ENCODE data around the gene TXNDC2. TPM values are rescaled to one million over a fixed set of nuclear protein-coding genes. Genes with fewer than 3 reads are reported as not detected.
A peak's percentile ranks its signal among the peaks of the same experiment; 100 is the strongest.

The TXNDC2 gene
- total and polyA plus RNA-seq, 9 of the 15 experiments (the other 6 are each of a cell fraction or from before 2014, with no cell fraction given), result 1.2 to 4.9 (median 2.3) TPM

DNA sequence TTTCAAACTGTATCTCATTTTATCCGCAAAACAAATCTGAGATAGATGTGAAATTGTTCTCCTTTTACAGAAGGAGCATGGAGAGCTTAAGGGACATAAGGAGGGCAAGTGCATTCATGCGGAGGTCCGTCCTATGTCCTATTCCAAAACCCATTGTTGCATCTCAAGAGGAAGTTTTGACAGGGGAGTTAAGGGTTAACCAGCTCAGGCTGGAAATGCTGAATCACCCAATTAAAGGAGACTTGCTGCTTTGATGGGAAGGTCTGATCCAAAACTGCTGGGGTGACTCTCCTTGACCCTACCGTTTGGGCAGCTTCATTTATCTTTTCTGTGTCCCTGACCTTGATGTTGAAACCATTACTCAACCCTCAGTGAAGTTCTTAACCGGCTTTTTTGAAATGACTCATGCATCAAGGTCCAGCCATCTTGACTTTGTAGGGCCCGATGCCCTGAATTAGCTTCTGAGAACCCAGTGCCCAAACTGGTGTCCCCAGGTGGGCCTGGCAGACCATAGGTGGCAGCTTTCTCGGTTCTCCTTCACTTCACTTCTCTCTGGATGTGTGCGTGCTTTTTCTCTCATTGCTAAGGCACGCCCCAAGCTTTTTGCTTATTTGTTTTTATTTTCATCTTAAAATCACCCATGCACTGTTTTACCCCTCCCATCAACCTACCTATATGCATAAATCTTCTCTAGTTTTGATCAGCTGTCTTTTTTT, 15.9 kb upstream of the TXNDC2 start (continued):
- TF ChIP-seq, protein P1, sequence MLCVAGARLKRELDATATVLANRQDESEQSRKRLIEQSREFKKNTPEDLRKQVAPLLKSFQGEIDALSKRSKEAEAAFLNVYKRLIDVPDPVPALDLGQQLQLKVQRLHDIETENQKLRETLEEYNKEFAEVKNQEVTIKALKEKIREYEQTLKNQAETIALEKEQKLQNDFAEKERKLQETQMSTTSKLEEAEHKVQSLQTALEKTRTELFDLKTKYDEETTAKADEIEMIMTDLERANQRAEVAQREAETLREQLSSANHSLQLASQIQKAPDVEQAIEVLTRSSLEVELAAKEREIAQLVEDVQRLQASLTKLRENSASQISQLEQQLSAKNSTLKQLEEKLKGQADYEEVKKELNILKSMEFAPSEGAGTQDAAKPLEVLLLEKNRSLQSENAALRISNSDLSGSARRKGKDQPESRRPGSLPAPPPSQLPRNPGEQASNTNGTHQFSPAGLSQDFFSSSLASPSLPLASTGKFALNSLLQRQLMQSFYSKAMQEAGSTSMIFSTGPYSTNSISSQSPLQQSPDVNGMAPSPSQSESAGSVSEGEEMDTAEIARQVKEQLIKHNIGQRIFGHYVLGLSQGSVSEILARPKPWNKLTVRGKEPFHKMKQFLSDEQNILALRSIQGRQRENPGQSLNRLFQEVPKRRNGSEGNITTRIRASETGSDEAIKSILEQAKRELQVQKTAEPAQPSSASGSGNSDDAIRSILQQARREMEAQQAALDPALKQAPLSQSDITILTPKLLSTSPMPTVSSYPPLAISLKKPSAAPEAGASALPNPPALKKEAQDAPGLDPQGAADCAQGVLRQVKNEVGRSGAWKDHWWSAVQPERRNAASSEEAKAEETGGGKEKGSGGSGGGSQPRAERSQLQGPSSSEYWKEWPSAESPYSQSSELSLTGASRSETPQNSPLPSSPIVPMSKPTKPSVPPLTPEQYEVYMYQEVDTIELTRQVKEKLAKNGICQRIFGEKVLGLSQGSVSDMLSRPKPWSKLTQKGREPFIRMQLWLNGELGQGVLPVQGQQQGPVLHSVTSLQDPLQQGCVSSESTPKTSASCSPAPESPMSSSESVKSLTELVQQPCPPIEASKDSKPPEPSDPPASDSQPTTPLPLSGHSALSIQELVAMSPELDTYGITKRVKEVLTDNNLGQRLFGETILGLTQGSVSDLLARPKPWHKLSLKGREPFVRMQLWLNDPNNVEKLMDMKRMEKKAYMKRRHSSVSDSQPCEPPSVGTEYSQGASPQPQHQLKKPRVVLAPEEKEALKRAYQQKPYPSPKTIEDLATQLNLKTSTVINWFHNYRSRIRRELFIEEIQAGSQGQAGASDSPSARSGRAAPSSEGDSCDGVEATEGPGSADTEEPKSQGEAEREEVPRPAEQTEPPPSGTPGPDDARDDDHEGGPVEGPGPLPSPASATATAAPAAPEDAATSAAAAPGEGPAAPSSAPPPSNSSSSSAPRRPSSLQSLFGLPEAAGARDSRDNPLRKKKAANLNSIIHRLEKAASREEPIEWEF (CRISPR knock-in tag; IDR thresholded peaks at IDR 0.05), result peak; percentile 57; the same call in 1 of the 2 replicates
- peak; percentile 59; the same call in 1 of the 2 replicates for TF ChIP-seq XRCC5 (IDR thresholded peaks at IDR 0.05; ENCODE audit: low read depth, low read length)
- 0 out of 2 replicates have a peak, but pooled peaks have one; percentile 25 for TF ChIP-seq RFX7 (CRISPR knock-in tag; IDR thresholded peaks at IDR 0.05)
- peak; percentile 96 for TF ChIP-seq ZNF644 (tag; IDR thresholded peaks at IDR 0.05; ENCODE audit: low read depth)
- no peak for TF ChIP-seq PPARD (CRISPR knock-in tag; IDR thresholded peaks at IDR 0.05)
- TF ChIP-seq, protein P2, sequence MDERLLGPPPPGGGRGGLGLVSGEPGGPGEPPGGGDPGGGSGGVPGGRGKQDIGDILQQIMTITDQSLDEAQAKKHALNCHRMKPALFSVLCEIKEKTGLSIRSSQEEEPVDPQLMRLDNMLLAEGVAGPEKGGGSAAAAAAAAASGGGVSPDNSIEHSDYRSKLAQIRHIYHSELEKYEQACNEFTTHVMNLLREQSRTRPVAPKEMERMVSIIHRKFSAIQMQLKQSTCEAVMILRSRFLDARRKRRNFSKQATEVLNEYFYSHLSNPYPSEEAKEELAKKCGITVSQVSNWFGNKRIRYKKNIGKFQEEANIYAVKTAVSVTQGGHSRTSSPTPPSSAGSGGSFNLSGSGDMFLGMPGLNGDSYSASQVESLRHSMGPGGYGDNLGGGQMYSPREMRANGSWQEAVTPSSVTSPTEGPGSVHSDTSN (CRISPR knock-in tag; IDR thresholded peaks at IDR 0.05; ENCODE audit: low read depth), result no peak
- TF ChIP-seq, protein P2 (tag; conservative IDR thresholded peaks at IDR 0.05; ENCODE audit: low read depth), result peak; percentile 99
- TF ChIP-seq, protein P3, sequence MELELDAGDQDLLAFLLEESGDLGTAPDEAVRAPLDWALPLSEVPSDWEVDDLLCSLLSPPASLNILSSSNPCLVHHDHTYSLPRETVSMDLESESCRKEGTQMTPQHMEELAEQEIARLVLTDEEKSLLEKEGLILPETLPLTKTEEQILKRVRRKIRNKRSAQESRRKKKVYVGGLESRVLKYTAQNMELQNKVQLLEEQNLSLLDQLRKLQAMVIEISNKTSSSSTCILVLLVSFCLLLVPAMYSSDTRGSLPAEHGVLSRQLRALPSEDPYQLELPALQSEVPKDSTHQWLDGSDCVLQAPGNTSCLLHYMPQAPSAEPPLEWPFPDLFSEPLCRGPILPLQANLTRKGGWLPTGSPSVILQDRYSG (tag; conservative IDR thresholded peaks at IDR 0.05; ENCODE audit: low read depth), result peak; percentile 90
- peak; percentile 95 for TF ChIP-seq NFATC3 (IDR thresholded peaks at IDR 0.05)
- peak; percentile 84 for TF ChIP-seq SMARCC2 (IDR thresholded peaks at IDR 0.05; ENCODE audit: low read depth)
- 0 out of 2 replicates have a peak, but pooled peaks have one; percentile 47 for TF ChIP-seq ZNF41 (CRISPR knock-in tag; conservative IDR thresholded peaks at IDR 0.05)
- TF ChIP-seq EHMT2 (IDR thresholded peaks at IDR 0.05), result peak; percentile 79; the same call in 1 of the 2 replicates
- peak; percentile 59 to 73; a peak in 3 of 4 replicates for TF ChIP-seq TEAD1 (CRISPR knock-in tag; IDR thresholded peaks at IDR 0.05)

All from K562 (cell line).